GM19455 (cell line): ENCODE data around the gene SLC29A3.

Experiments
- ATAC-seq: cut with Tn5 transposase; IDR thresholded peaks from one replicate; pipeline ENCODE4 v1.9.1; 2021; ENCODE audit not compliant: unreplicated experiment

SLC29A3 gene

GRCh38 chr10:71409516-71410104 lies 90.6 kb downstream of the SLC29A3 start:
- no peak for ATAC-seq
